AG04450 (cell line): ENCODE measurements around the gene EXOC4. TPM values are rescaled to one million over a fixed set of nuclear protein-coding genes. Genes with fewer than 3 reads are reported as not detected.

ENCODE experiments used
- CTCF ChIA-PET: fragments of 300-600, 350-600 bp; formaldehyde crosslinking; extraction: SDS; loops from one replicate; lab custom pipeline; 2022; ENCODE audit warnings: antibody characterized with exemption, inconsistent platforms; lab: Charles Lee
- POLR2A ChIA-PET: fragments of 350-600 bp; formaldehyde crosslinking; extraction: SDS; loops from one replicate; lab custom pipeline; 2021; ENCODE audit warnings: antibody characterized with exemption, inconsistent platforms; lab: Yijun Ruan, JAX
- DNase-seq: peaks from one replicate; pipeline ENCODE4 v3.0.0-alpha.2; 2011; ENCODE audit warnings: low read depth, low spot score
- H3K27ac ChIP-seq: one replicate; pipeline ENCODE4 v1.5.1; 2012; ENCODE audit warnings: low read depth, low read length, control low read depth
- H3K27me3 ChIP-seq: one replicate; pipeline ENCODE4 v1.6.0; 2012; ENCODE audit warnings: low read length; ENCODE audit not compliant: control insufficient read depth, insufficient read depth
- H3K4me3 ChIP-seq: 2 replicates; pipeline ENCODE4 v1.5.1; 2011; ENCODE audit warnings: mild to moderate bottlenecking, low read depth, low read length, control low read depth
- H3K9me3 ChIP-seq: 2 replicates; pipeline ENCODE4 v1.5.1; 2012; ENCODE audit warnings: low read length; ENCODE audit not compliant: control insufficient read depth, insufficient read depth
- polyA plus RNA-seq: library from polyadenylated mRNA; depleted of rRNA; stranded (reverse); fragments of >200 nt; gene quantifications from 2 replicates; pipeline ENCODE4 v1.2.3, GENCODE V29; 2011
- TF ChIP-seq, protein P1 (sequence below): IDR thresholded peaks from 2 replicates; pipeline ENCODE4 v1.5.1; 2011; ENCODE audit warnings: low read depth, low read length, control low read depth, inconsistent platforms

The EXOC4 gene
- polyA plus RNA-seq, 1 experiment, result 73.5 TPM

DNA sequence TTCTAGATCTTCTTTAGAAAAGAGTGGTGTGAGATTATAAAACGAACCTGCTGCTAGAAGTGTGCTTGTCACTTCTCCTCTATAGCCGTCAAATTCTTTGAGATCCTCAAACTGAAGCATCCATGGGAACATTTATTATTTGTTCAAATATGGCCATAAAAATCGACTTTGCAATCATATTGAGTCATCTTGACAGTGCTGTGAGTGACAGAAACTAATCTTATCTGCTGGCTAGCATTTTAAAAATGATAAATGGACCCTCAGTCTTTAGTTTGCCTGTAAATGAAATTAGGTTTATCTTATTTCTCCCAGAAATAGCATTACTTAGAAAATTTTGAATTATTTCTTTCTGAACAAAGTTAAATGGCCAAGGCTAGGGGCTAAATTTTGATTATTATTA, 290.8 kb downstream of the EXOC4 start:
- Histone ChIP-seq H3K9me3 (no peaks in the 10 kb centered on the region), H3K4me3 (no peak overlapping the region), H3K27ac (no peak overlapping the region), H3K27me3 (no peaks in the 10 kb centered on the region)
- ChIA-PET CTCF (interaction anchor here (1.3 kb wide), 1 partner anchor 310 kb away, joined by 3 read pairs; no protein-coding TSS in a partner anchor), POLR2A (no interaction called here)
- TF ChIP-seq, protein P1, sequence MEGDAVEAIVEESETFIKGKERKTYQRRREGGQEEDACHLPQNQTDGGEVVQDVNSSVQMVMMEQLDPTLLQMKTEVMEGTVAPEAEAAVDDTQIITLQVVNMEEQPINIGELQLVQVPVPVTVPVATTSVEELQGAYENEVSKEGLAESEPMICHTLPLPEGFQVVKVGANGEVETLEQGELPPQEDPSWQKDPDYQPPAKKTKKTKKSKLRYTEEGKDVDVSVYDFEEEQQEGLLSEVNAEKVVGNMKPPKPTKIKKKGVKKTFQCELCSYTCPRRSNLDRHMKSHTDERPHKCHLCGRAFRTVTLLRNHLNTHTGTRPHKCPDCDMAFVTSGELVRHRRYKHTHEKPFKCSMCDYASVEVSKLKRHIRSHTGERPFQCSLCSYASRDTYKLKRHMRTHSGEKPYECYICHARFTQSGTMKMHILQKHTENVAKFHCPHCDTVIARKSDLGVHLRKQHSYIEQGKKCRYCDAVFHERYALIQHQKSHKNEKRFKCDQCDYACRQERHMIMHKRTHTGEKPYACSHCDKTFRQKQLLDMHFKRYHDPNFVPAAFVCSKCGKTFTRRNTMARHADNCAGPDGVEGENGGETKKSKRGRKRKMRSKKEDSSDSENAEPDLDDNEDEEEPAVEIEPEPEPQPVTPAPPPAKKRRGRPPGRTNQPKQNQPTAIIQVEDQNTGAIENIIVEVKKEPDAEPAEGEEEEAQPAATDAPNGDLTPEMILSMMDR, result no peak
- DNase-seq, result no peak

GRCh38 chr7:133545618-133546017, 292.7 kb downstream of the EXOC4 start:
- POLR2A ChIA-PET, result no interaction called here
- TF ChIP-seq, protein P1, result no peak
- Histone ChIP-seq H3K27me3 (no peaks in the 10 kb centered on the region), H3K27ac (no peak overlapping the region), H3K9me3 (no peaks in the 10 kb centered on the region), H3K4me3 (no peak overlapping the region)
- CTCF ChIA-PET, result no interaction called here
- DNase-seq, result peak; percentile 10

DNA sequence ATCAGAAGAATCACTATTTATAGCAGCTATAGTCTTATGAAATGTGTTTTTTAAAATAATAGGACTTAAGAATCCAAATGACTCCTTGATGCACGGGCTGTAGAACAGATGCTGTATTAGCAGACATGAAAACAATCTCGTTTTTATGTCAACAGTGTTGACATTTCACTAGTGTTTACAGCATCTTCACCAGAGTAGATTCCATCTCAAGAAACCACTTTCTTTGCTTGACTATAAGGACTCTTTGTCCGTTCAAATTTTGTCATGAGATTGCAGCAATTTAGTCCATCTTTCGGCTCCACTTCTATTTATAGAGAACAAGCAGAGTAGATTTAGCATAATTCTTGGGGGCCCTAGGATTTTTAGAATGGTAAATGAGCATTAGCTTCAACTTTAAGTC, 295.1 kb downstream of the EXOC4 start:
- Histone ChIP-seq H3K4me3 (no peak overlapping the region), H3K27me3 (no peaks in the 10 kb centered on the region), H3K27ac (no peak overlapping the region), H3K9me3 (no peaks in the 10 kb centered on the region)
- TF ChIP-seq, protein P1, result no peak
- CTCF ChIA-PET, result no interaction called here
- DNase-seq, result no peak
- POLR2A ChIA-PET, result no interaction called here

GRCh38 chr7:133549633-133550032, 296.8 kb downstream of the EXOC4 start:
- no peak overlapping the region for H3K4me3 ChIP-seq
- no peak for DNase-seq
- TF ChIP-seq, protein P1, result no peak
- ChIA-PET POLR2A (no interaction called here), CTCF (no interaction called here)
- no peaks in the 10 kb centered on the region for H3K27me3 ChIP-seq
- no peaks in the 10 kb centered on the region for H3K9me3 ChIP-seq
- no peak overlapping the region for H3K27ac ChIP-seq

DNA sequence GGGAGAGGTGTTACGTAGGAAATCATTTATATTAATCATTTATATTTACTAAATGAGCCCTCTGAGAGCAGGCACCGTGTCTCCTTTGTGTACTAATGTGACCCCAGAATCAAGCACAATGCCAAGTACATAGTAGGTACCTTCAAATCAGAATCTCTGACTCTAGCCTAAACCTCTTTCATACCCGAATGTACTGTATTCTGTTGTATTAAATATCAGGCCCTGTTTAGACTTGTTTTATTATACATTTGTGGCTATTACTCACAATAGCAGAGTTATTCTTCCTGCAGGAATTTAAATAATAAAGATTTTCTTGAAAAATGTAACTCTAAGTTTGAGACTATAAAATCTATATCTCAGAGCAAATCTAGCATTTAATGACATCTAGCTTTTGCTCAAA, 297.3 kb downstream of the EXOC4 start:
- no peaks in the 10 kb centered on the region for H3K27me3 ChIP-seq
- H3K27ac ChIP-seq, result no peak overlapping the region
- TF ChIP-seq, protein P1, result no peak
- CTCF ChIA-PET, result no interaction called here
- no peak for DNase-seq
- H3K4me3 ChIP-seq, result no peak overlapping the region
- POLR2A ChIA-PET, result no interaction called here
- H3K9me3 ChIP-seq, result no peaks in the 10 kb centered on the region
